K562 (cell line): Measurements from ENCODE around the gene SLC13A3.

Experiments
- ARNT ChIP-seq, 2 experiments: fragments of 450-650 bp; IDR thresholded peaks; 2 replicates each; pipeline ENCODE4 v1.6.1; 2016; ENCODE audit warnings: mild to moderate bottlenecking in 1 of 2
- CTCF ChIP-seq, 3 experiments: IDR thresholded peaks in 2 of 3; conservative IDR thresholded peaks in 1 of 3; 2 replicates each; pipeline ENCODE4 v1.5.1; 2011 to 2012; ENCODE audit warnings: low read length in 3 of 3, mild to moderate bottlenecking in 3 of 3, control low read depth in 2 of 3, improper control_type of control experiment in 1 of 3, inconsistent platforms in 1 of 3, low read depth in 1 of 3, mixed read lengths in 1 of 3, moderate library complexity in 1 of 3; ENCODE audit not compliant: insufficient read depth in 2 of 3
- EHMT2 ChIP-seq: fragments of 450-650 bp; IDR thresholded peaks from 2 replicates; pipeline ENCODE4 v1.6.1; 2018; ENCODE audit warnings: antibody characterized with exemption
- FOXP4 ChIP-seq: sonication (generic); formaldehyde crosslinking; IDR thresholded peaks from 2 replicates; pipeline ENCODE4 v1.8.0; 2022; ENCODE audit warnings: mild to moderate bottlenecking, missing genetic modification reagents, borderline replicate concordance
- HNRNPLL ChIP-seq: fragments of 200-400 bp; formaldehyde crosslinking; IDR thresholded peaks from 2 replicates; pipeline ENCODE4 v1.6.1; 2017; ENCODE audit warnings: low read length, low read depth, mild to moderate bottlenecking; ENCODE audit not compliant: poor library complexity, severe bottlenecking
- MEIS2 ChIP-seq: fragments of 450-650 bp; IDR thresholded peaks from 2 replicates; pipeline ENCODE4 v1.6.1; 2014; ENCODE audit warnings: mild to moderate bottlenecking; ENCODE audit not compliant: partially characterized antibody
- PCBP1 ChIP-seq: fragments of 200-400 bp; formaldehyde crosslinking; IDR thresholded peaks from 2 replicates; pipeline ENCODE4 v1.6.1; 2018; ENCODE audit warnings: mild to moderate bottlenecking, low read depth, low read length; ENCODE audit not compliant: poor library complexity, severe bottlenecking
- RAD21 ChIP-seq, 2 experiments: fragments of 250-450 bp in 1 of 2; fragments of 450-650 bp in 1 of 2; sonication (Bioruptor Pico) in 1 of 2; formaldehyde crosslinking in 1 of 2; IDR thresholded peaks in 1 of 2; conservative IDR thresholded peaks in 1 of 2; 2 replicates each; pipeline versions ENCODE4 v1.4.0 to v1.8.0; 2020 to 2022; ENCODE audit warnings: mild to moderate bottlenecking in 2 of 2, moderate library complexity in 1 of 2
- RBBP5 ChIP-seq: fragments of 200-600 bp; sonication (generic); IDR thresholded peaks from 2 replicates; pipeline ENCODE4 v1.6.1; 2012; ENCODE audit warnings: borderline replicate concordance, mild to moderate bottlenecking, low read length, control low read depth, inconsistent platforms; ENCODE audit not compliant: insufficient read depth, poor library complexity, severe bottlenecking
- SMC3 ChIP-seq: conservative IDR thresholded peaks from 2 replicates; pipeline ENCODE4 v1.6.1; 2011; ENCODE audit warnings: low read depth, low read length, improper control_type of control experiment; ENCODE audit not compliant: insufficient read depth
- SRF ChIP-seq, 2 experiments: fragments of 250-450, 450-650 bp in 1 of 2; sonication (Bioruptor Pico) in 1 of 2; sonication (generic) in 1 of 2; formaldehyde crosslinking; IDR thresholded peaks; 2 replicates each; pipeline versions ENCODE4 v1.5.0 to v1.5.1; 2020 to 2022; ENCODE audit warnings: mild to moderate bottlenecking in 1 of 2, missing genetic modification reagents in 1 of 2
- ZKSCAN3 ChIP-seq: fragments of 250-450 bp; sonication (Bioruptor Pico); IDR thresholded peaks from 2 replicates; pipeline ENCODE4 v1.4.0; 2020
- ZNF518B ChIP-seq: fragments of 250-450 bp; sonication (Bioruptor Pico); IDR thresholded peaks from 2 replicates; pipeline ENCODE4 v1.5.0; 2021; ENCODE audit warnings: mild to moderate bottlenecking, moderate library complexity

- no peak for TF ChIP-seq CTCF (IDR thresholded peaks at IDR 0.05 in 2 of 3, conservative IDR thresholded peaks at IDR 0.05 in 1 of 3; ENCODE audit: insufficient read depth in 2 of 3, low read depth in 1 of 3, low read length in 3 of 3)
- no peak for TF ChIP-seq RBBP5
- no peak for TF ChIP-seq FOXP4 (CRISPR knock-in tag)
- TF ChIP-seq EHMT2, result no peak
- no peak for TF ChIP-seq ZKSCAN3 (CRISPR knock-in tag)
- TF ChIP-seq ARNT (IDR thresholded peaks at IDR 0.05), result no peak
- no peak for TF ChIP-seq ZNF518B (CRISPR knock-in tag)
- no peak for TF ChIP-seq SMC3
- no peak for TF ChIP-seq HNRNPLL
- TF ChIP-seq MEIS2, result no peak
- TF ChIP-seq RAD21 (CRISPR knock-in tag; conservative IDR thresholded peaks at IDR 0.05 in 1 of 2, IDR thresholded peaks at IDR 0.05 in 1 of 2), result no peak
- TF ChIP-seq SRF (CRISPR knock-in tag; IDR thresholded peaks at IDR 0.05), result no peak
- TF ChIP-seq PCBP1, result no peak
Measured at GRCh38 chr20:46523108-46523507, 128.2 kb downstream of the SLC13A3 start.
